Measurements from ENCODE around the gene FCGR3A. TPM values are rescaled to one million over a fixed set of nuclear protein-coding genes. Genes with fewer than 3 reads are reported as not detected.

Gene FCGR3A
- total and polyA plus RNA-seq, 11 donors: 1.8 to 204 (median 9.2) TPM

DNA sequence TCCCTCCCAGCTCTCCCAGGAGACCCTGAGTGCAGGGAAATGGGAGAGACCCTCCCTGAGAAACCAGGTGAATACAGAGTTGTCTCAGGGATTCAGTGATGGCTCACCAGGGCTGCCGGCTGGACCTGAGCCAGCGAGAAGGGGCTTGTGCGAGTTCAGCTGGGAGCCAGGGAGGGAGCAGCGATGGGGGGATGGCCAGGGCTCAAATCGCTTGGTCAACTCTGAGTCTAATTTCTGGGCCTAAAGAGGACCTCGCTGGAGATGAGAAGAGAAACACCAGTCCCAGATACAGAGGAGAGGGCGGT, 37.9 kb downstream of the FCGR3A start:
- TF ChIP-seq, protein P1, sequence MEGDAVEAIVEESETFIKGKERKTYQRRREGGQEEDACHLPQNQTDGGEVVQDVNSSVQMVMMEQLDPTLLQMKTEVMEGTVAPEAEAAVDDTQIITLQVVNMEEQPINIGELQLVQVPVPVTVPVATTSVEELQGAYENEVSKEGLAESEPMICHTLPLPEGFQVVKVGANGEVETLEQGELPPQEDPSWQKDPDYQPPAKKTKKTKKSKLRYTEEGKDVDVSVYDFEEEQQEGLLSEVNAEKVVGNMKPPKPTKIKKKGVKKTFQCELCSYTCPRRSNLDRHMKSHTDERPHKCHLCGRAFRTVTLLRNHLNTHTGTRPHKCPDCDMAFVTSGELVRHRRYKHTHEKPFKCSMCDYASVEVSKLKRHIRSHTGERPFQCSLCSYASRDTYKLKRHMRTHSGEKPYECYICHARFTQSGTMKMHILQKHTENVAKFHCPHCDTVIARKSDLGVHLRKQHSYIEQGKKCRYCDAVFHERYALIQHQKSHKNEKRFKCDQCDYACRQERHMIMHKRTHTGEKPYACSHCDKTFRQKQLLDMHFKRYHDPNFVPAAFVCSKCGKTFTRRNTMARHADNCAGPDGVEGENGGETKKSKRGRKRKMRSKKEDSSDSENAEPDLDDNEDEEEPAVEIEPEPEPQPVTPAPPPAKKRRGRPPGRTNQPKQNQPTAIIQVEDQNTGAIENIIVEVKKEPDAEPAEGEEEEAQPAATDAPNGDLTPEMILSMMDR (IDR thresholded peaks at IDR 0.05): no peak
- no peak for TF ChIP-seq POLR2A (IDR thresholded peaks at IDR 0.05)
- Histone ChIP-seq H3K9me3 (no peaks in the 10 kb centered on the region), H3K27ac (no peak overlapping the region), H3K36me3 (peaks cover 0 to 32% (median 0%) of the 10 kb centered on the region in 9 donors), H3K4me3 (no peak overlapping the region), H3K4me1 (peaks cover 0 to 50% (median 0%) of the 10 kb centered on the region in 12 donors), H3K27me3 (peaks cover 0 to 11% (median 0%) of the 10 kb centered on the region in 9 donors)
- DNase-seq (no peak), ATAC-seq (no peak)
- intact Hi-C loops (cut with DNase I): no loop called here
- 76 to 87% (median 86%) methylated on average over 7 of the region's 7 CpGs for WGBS, 4 donors

DNA sequence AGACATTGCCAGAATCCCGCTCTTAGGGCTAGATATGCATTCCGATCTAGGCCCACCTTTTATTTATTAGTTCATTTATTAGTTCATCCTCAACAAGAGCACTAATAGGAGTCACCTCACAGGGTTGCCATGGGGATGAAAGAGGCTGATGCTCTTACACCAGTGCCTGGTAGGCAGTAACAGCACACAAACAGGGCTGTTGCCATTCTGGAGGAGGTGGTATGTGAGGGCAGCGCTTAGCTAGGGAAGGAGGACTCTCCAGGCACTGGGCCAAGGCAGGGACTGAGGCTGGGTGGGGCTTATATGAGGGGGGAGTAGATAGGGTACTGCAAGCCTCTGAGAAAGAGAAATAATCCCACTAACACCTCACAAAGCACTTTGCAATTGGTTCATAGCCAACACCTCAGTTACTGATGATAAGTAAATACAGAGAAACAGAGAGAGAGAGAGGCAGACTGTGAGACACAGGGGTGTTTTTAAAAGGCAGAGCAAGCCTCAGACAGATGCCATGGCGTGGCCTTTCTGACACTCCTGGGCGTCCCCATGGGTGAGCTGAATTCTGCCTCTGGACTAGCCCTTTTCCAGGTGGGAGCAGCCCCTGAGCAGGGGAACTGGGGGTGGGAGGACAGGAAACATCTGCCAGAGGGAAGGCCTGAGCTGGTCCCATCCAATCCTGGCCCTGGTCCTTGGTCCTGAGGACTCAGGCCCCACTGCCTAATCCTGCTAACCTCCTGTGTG, 38.4 kb downstream of the FCGR3A start:
- DNase-seq: no peak
- peaks cover 0 to 32% (median 0%) of the 10 kb centered on the region in 9 donors for H3K36me3 ChIP-seq
- no peak overlapping the region for H3K4me3 ChIP-seq
- H3K9me3 ChIP-seq: no peaks in the 10 kb centered on the region
- intact Hi-C loops (cut with DNase I): no loop called here
- TF ChIP-seq, protein P1 (IDR thresholded peaks at IDR 0.05): no peak
- H3K4me1 ChIP-seq: peaks cover 0 to 50% (median 0%) of the 10 kb centered on the region in 12 donors
- 63 to 78% (median 71%) methylated on average over 5 of the region's 5 CpGs for WGBS, 4 donors
- peaks cover 0 to 15% (median 0%) of the 10 kb centered on the region in 9 donors for H3K27me3 ChIP-seq
- no peak for ATAC-seq
- H3K27ac ChIP-seq: no peak overlapping the region

DNA sequence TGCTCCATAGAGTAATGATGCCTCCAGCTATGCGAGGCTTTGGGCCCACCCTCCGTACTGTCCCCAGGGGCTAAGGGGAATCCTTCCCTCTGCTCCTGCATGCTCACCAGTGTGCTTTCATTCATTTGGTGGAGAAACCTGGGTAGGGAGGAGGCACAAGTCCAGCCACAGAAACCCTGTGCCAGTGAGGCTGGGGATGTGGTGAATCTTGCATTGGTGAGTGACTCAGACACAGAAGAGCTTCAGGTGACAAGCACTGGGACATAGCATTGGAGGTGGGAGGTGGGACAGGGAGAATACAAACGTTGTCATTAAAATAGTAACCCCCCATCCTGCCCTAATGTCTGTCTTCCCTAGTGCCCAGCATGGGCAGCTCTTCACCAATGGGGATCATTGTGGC, 39.1 kb downstream of the FCGR3A start:
- Histone ChIP-seq H3K9me3 (no peaks in the 10 kb centered on the region), H3K4me1 (peaks cover 0 to 50% (median 0%) of the 10 kb centered on the region in 12 donors), H3K27me3 (peaks cover 0 to 15% (median 0%) of the 10 kb centered on the region in 9 donors), H3K36me3 (peaks cover 0 to 32% (median 0%) of the 10 kb centered on the region in 9 donors), H3K4me3 (no peak overlapping the region), H3K27ac (no peak overlapping the region)
- DNase-seq (no peak), ATAC-seq (no peak)
- WGBS, 4 donors: 71 to 81% (median 79%) methylated on average over 3 of the region's 3 CpGs
- intact Hi-C loops (cut with DNase I): no loop called here
- TF ChIP-seq, protein P1 (IDR thresholded peaks at IDR 0.05): no peak
- no peak for TF ChIP-seq POLR2A (IDR thresholded peaks at IDR 0.05)

GRCh38 chr1:161506336-161507223, 43.0 kb downstream of the FCGR3A start:
- 45 to 52% (median 51%) methylated on average over 14 to 15 of the region's 15 CpGs for WGBS, 4 donors

More at GRCh38 chr1:161506336-161507223, 43.0 kb downstream of the FCGR3A start:
- peaks cover 0 to 35% (median 0%) of the 10 kb centered on the region in 9 donors for H3K27me3 ChIP-seq
- intact Hi-C loops (cut with DNase I): no loop called here
- H3K4me1 ChIP-seq: peaks cover 0 to 37% (median 0%) of the 10 kb centered on the region in 12 donors
- H3K27ac ChIP-seq: peak overlapping the region in 5 of 12 donors; percentile 37 to 89 (median 60)
- TF ChIP-seq, protein P1 (IDR thresholded peaks at IDR 0.05): no peak
- no peak for TF ChIP-seq POLR2A (IDR thresholded peaks at IDR 0.05)
- H3K4me3 ChIP-seq: peak overlapping the region in 9 of 12 donors; percentile 4 to 60 (median 34)
- DNase-seq (peak in 2 of 5 donors; percentile 38 to 51), ATAC-seq (peak in 3 of 4 donors; percentile 56 to 85 (median 72))
- H3K36me3 ChIP-seq: peaks cover 0 to 30% (median 0%) of the 10 kb centered on the region in 9 donors
- no peaks in the 10 kb centered on the region for H3K9me3 ChIP-seq
